ENCODE measurements around the gene SEMA3D. TPM values are rescaled to one million over a fixed set of nuclear protein-coding genes. Genes with fewer than 3 reads are reported as not detected.

The SEMA3D gene
- total and polyA plus RNA-seq, 9 of the 15 experiments (the other 6 are each of a cell fraction or from before 2014, with no cell fraction given), result 0.01 to 0.10 (median 0.04) TPM; not detected in 1

GRCh38 chr7:85178531-85179298 lies 8.1 kb downstream of the SEMA3D start:
- Histone ChIP-seq H3K9me1 (ENCODE audit: control insufficient read depth, insufficient read depth, low read length) (no peaks in the 10 kb centered on the region), H3K27me3 (ENCODE audit: control insufficient read depth in 2 of 2, insufficient read depth in 2 of 2, low read length in 2 of 2) (no peaks in the 10 kb centered on the region), H3K79me2 (ENCODE audit: control insufficient read depth, insufficient read depth, low read length) (no peaks in the 10 kb centered on the region), H2AFZ (ENCODE audit: low read depth, low read length) (no peak overlapping the region), H3K9me3 (replicated peaks; ENCODE audit: control insufficient read depth, insufficient read depth, low read depth, low read length) (no peaks in the 10 kb centered on the region), H3K4me1 (replicated peaks in 1 of 2; ENCODE audit: control insufficient read depth in 2 of 2, insufficient read depth in 2 of 2, low read length in 2 of 2) (no peaks in the 10 kb centered on the region), H3K4me3 (no peak overlapping the region), H3K36me3 (ENCODE audit: control insufficient read depth, insufficient read depth, low read length) (no peaks in the 10 kb centered on the region), H3K27ac (ENCODE audit: extremely low read depth, low read depth, low read length) (no peak overlapping the region), H3K9ac (ENCODE audit: insufficient read depth in 1 of 2, low read depth in 2 of 2, low read length in 2 of 2) (no peak overlapping the region), H4K20me1 (replicated peaks; ENCODE audit: control insufficient read depth, insufficient read depth, low read length) (no peaks in the 10 kb centered on the region), H3K4me2 (ENCODE audit: insufficient read depth, low read length) (no peak overlapping the region)
- no peak for ATAC-seq
- no TSS peak for BruUV-seq (replicated peaks)
- in situ Hi-C loops (cut with MboI) (no loop called here), intact Hi-C loops (cut with micrococcal nuclease) (no loop called here)
- WGBS (ENCODE audit: insufficient coverage, low coverage, missing lambda C conversion rate), result 0% methylated on average over 2 of the region's 2 CpGs
- no peak for FAIRE-seq
- TF ChIP-seq MNT (conservative IDR thresholded peaks at IDR 0.05) (no peak), ZNF79 (CRISPR knock-in tag; IDR thresholded peaks at IDR 0.05; ENCODE audit: low read depth) (no peak), DEAF1 (CRISPR knock-in tag; IDR thresholded peaks at IDR 0.05) (no peak), PKNOX1 (IDR thresholded peaks at IDR 0.05) (no peak), GATAD2A (IDR thresholded peaks at IDR 0.05) (no peak), ZNF253 (CRISPR knock-in tag; conservative IDR thresholded peaks at IDR 0.05) (no peak), ZNF175 (CRISPR knock-in tag; IDR thresholded peaks at IDR 0.05; ENCODE audit: low read depth) (no peak), ZNF699 (CRISPR knock-in tag; IDR thresholded peaks at IDR 0.05; ENCODE audit: insufficient replicate concordance) (no peak), ZNF316 (IDR thresholded peaks at IDR 0.05) (no peak)
- CTCF ChIA-PET (ENCODE audit: low intra/inter-chr PET ratio), result no interaction called here
- no peak for DNase-seq (ENCODE audit: extremely low read depth in 1 of 4, low spot score in 3 of 4)
- POLR2A ChIA-PET, result no interaction called here

All from K562 (cell line).